HG03558 (cell line): ENCODE measurements around the gene ZNF354C.

ENCODE experiments used
- ATAC-seq: cut with Tn5 transposase; IDR thresholded peaks from one replicate; pipeline ENCODE4 v1.9.1; 2021; ENCODE audit warnings: moderate number of reproducible peaks; ENCODE audit not compliant: unreplicated experiment; ENCODE audit errors: extremely low read depth

The ZNF354C gene

DNA sequence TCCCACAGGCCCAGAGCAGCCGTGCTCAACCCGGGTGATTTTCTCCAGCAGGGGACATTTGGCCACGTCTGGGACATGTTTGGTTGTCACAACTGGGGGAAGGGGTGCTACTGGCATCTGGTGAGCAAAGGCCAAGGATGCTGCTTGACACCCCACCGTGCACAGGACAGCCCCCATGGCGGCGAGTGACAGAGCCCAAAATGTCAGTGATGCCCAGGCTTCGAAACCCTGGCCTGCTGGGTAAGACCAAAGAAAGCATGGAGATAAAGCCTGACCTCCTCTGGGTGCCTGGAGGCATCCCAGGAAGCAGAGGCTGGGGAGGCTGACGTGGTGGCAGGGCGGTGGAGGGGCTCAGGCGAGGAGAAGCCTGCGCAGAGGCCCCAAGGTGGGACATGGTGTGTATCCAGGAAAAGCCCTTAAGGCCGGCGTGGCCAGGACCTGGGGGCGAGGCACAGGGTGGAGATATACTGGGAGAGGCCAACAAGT, 66.4 kb downstream of the ZNF354C start:
- no peak for ATAC-seq

- no peak for ATAC-seq
Observed at GRCh38 chr5:179127136-179128040, 67.2 kb downstream of the ZNF354C start.

DNA sequence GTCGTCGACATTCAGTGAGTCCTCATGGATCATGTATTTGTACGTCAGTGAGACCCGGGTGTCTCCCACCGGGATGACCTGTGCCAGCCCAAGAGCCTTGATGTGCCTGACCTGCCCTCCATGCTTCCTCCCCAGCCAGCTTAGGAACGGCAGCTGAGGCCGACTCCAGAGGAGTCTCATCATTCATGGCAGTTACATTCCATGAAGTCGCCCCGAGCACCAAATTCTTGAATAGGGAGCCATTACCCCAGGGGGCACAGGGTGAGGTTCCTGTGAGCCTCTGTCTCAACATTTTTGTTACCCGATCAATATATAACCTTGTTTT, 67.8 kb downstream of the ZNF354C start:
- no peak for ATAC-seq

DNA sequence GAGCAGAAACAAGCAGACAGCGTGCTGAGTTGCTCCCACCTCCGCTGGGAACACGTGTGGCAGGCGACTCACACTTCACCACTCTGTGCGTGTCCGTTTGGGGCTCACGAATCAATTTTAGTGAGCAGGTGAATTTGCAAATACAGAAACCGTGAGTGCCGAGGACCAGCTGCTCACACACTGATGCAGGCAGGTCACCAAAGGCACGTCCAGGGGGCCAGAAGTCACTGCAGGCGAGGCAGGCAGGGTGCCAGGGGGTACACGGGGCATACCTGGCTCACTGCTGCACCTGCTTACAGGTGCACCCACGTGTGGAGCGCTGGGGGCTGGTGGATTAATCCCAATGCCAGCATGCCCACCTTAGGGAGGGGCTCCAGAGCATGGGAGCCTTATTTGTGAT, 68.8 kb downstream of the ZNF354C start:
- no peak for ATAC-seq

GRCh38 chr5:179129607-179130071, 69.5 kb downstream of the ZNF354C start:
- no peak for ATAC-seq

GRCh38 chr5:179130101-179130681, 70.0 kb downstream of the ZNF354C start:
- no peak for ATAC-seq

DNA sequence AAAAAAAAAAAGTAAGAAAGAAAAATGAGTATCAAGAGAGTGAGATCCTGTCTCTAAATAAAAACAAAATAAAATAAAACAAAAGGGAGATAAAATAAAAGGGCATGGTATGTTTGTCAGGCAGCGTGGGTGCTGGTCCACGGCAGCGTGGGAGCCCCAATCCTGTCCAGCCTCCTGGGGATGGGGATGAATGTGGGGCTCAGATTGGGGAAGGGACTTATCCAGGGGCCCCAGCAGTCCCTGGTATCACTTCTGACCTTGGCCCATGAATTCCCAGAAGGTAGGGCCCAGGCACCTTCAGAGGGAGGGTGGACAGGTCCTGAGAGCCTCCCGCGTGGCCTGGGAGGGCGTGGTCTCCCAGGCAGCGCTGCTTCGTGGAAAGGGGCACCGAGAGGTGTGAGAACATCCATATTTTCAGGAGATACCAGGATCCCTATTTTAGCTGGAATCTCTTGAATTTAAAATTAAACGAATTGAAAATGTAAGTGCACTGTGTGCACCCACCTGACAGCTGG, 71.2 kb downstream of the ZNF354C start:
- no peak for ATAC-seq

- no peak for ATAC-seq
Observed at GRCh38 chr5:179131886-179132585, 71.9 kb downstream of the ZNF354C start.

GRCh38 chr5:179132586-179133355, 72.6 kb downstream of the ZNF354C start:
- no peak for ATAC-seq
